Measurements from ENCODE around the gene JUP.

Gene JUP

GRCh38 chr17:41762391-41762790 lies 24.1 kb downstream of the JUP start:
- in situ Hi-C loops (cut with MboI; ENCODE audit: low sequenced_read_pairs), result no loop called here

GRCh38 chr17:41760878-41761277 lies 25.6 kb downstream of the JUP start:
- in situ Hi-C loops (cut with MboI; ENCODE audit: low sequenced_read_pairs), result no loop called here

- in situ Hi-C loops (cut with MboI; ENCODE audit: low sequenced_read_pairs), result no loop called here
Measured at GRCh38 chr17:41758601-41759000, 27.9 kb downstream of the JUP start.

- in situ Hi-C loops (cut with MboI; ENCODE audit: low sequenced_read_pairs), result no loop called here
Measured at GRCh38 chr17:41754066-41754465, 32.4 kb downstream of the JUP start.

- in situ Hi-C loops (cut with MboI; ENCODE audit: low sequenced_read_pairs), result no loop called here
Measured at GRCh38 chr17:41751288-41751687, 35.2 kb downstream of the JUP start.

GRCh38 chr17:41750862-41751261 lies 35.6 kb downstream of the JUP start:
- in situ Hi-C loops (cut with MboI; ENCODE audit: low sequenced_read_pairs), result no loop called here

- in situ Hi-C loops (cut with MboI; ENCODE audit: low sequenced_read_pairs), result loop anchor here (10.0 to 25.0 kb wide), 2 partner anchors 47 to 364 kb away; partner anchors contain the start of genes DHX58, HSPB9 and KAT2A
Measured at GRCh38 chr17:41748275-41748674, 38.2 kb downstream of the JUP start.

- in situ Hi-C loops (cut with MboI; ENCODE audit: low sequenced_read_pairs), result loop anchor here (10.0 to 25.0 kb wide), 2 partner anchors 53 to 371 kb away; partner anchors contain the start of genes DHX58, HSPB9 and KAT2A
Measured at GRCh38 chr17:41741709-41742108, 44.8 kb downstream of the JUP start.

- in situ Hi-C loops (cut with MboI; ENCODE audit: low sequenced_read_pairs), result loop anchor here (10.0 to 25.0 kb wide), 2 partner anchors 54 to 372 kb away; partner anchors contain the start of genes DHX58, HSPB9 and KAT2A
Measured at GRCh38 chr17:41740506-41740905, 46.0 kb downstream of the JUP start.

- in situ Hi-C loops (cut with MboI; ENCODE audit: low sequenced_read_pairs), result loop anchor here (10.0 to 25.0 kb wide), 2 partner anchors 55 to 372 kb away; partner anchors contain the start of genes DHX58, HSPB9 and KAT2A
Measured at GRCh38 chr17:41739661-41740352, 46.7 kb downstream of the JUP start.

- in situ Hi-C loops (cut with MboI; ENCODE audit: low sequenced_read_pairs), result loop anchor here (25.0 kb wide), 1 partner anchor 374 kb away; the partner anchor contains the start of genes DHX58, HSPB9 and KAT2A
Measured at GRCh38 chr17:41738801-41739112, 47.8 kb downstream of the JUP start.

GRCh38 chr17:41738077-41738800 lies 48.3 kb downstream of the JUP start:
- in situ Hi-C loops (cut with MboI; ENCODE audit: low sequenced_read_pairs), result loop anchor here (25.0 kb wide), 1 partner anchor 374 kb away; the partner anchor contains the start of genes DHX58, HSPB9 and KAT2A

- in situ Hi-C loops (cut with MboI; ENCODE audit: low sequenced_read_pairs), result loop anchor here (25.0 kb wide), 1 partner anchor 375 kb away; the partner anchor contains the start of genes DHX58, HSPB9 and KAT2A
Measured at GRCh38 chr17:41737680-41738023, 48.9 kb downstream of the JUP start.

- in situ Hi-C loops (cut with MboI; ENCODE audit: low sequenced_read_pairs), result loop anchor here (25.0 kb wide), 1 partner anchor 375 kb away; the partner anchor contains the start of genes DHX58, HSPB9 and KAT2A
Measured at GRCh38 chr17:41736983-41737679, 49.4 kb downstream of the JUP start.

GRCh38 chr17:41735744-41736143 lies 50.8 kb downstream of the JUP start:
- in situ Hi-C loops (cut with MboI; ENCODE audit: low sequenced_read_pairs), result loop anchor here (25.0 kb wide), 1 partner anchor 377 kb away; the partner anchor contains the start of genes DHX58, HSPB9 and KAT2A

GRCh38 chr17:41734949-41735313 lies 51.6 kb downstream of the JUP start:
- in situ Hi-C loops (cut with MboI; ENCODE audit: low sequenced_read_pairs), result loop anchor here (25.0 kb wide), 1 partner anchor 377 kb away; the partner anchor contains the start of genes DHX58, HSPB9 and KAT2A

GRCh38 chr17:41734139-41734948 lies 52.2 kb downstream of the JUP start, which contains the start of gene HAP1:
Gene HAP1, minus strand, starts transcription at chr17:41734643. Its CDS starts 9 bp downstream, at chr17:41734634.
- in situ Hi-C loops (cut with MboI; ENCODE audit: low sequenced_read_pairs), result loop anchor here (25.0 kb wide), 1 partner anchor 378 kb away; the partner anchor contains the start of genes DHX58, HSPB9 and KAT2A

- in situ Hi-C loops (cut with MboI; ENCODE audit: low sequenced_read_pairs), result loop anchor here (25.0 kb wide), 1 partner anchor 379 kb away; the partner anchor contains the start of genes DHX58, HSPB9 and KAT2A
Measured at GRCh38 chr17:41733348-41734138, 53.0 kb downstream of the JUP start.

- in situ Hi-C loops (cut with MboI; ENCODE audit: low sequenced_read_pairs), result loop anchor here (25.0 kb wide), 1 partner anchor 380 kb away; the partner anchor contains the start of genes DHX58, HSPB9 and KAT2A
Measured at GRCh38 chr17:41731836-41732235, 54.7 kb downstream of the JUP start.
